HUDEP-2 (cell line): ENCODE results near the gene LRRC36.

Experiments
- DNase-seq, 76 experiments: peaks; one replicate each; lab custom pipeline; 2025; ENCODE audit not compliant: unreplicated experiment in 76 of 76; lab: John Stamatoyannopoulos, UW

The LRRC36 gene

GRCh38 chr16:67326472-67327309, at the start of gene LRRC36, which contains the start of gene KCTD19:
LRRC36 (plus strand) TSS chr16:67326815; CDS start chr16:67326863, 48 bp downstream.
KCTD19 (minus strand) TSS chr16:67326741; CDS start chr16:67326707, 34 bp downstream.
- peak in 23 of 76 experiments; percentile 3 to 34 (median 14) for DNase-seq

DNA sequence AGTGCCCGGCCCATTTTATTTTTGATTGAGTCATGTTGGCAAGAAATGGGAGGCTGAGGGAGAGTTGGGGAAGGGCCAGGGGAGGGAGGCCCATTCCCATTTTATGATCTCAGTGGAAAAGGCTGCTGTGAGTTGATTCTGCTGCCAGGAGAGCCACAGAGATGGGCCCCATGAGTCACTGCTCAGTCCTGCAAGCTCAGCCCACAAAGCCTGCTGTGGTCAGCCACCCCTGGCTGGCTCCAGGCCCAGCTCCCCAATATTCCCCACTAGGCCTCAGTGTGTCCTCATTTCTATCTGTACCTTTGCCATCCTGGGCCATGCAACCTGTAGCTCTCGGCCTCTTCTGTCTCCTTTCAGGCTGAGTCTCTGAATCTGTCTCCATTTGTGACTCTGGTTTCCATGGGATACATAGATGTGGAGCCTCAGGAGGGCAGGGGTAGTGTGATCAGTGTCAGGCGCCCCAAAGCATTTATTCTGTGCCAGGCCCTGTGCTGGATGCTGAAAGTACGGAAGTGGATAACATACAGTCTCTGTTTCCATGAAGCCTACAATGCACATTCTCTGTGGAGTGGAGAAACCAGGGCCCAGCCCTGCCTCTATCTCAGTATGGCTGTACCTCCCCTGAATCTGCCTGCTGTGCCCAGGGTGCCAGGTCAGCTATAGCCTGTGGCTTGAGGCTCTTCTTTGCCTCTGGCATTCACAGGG, 49.2 kb upstream of the LRRC36 start:
- peak in 50 of 76 experiments; percentile 4 to 80 (median 46) for DNase-seq

DNA sequence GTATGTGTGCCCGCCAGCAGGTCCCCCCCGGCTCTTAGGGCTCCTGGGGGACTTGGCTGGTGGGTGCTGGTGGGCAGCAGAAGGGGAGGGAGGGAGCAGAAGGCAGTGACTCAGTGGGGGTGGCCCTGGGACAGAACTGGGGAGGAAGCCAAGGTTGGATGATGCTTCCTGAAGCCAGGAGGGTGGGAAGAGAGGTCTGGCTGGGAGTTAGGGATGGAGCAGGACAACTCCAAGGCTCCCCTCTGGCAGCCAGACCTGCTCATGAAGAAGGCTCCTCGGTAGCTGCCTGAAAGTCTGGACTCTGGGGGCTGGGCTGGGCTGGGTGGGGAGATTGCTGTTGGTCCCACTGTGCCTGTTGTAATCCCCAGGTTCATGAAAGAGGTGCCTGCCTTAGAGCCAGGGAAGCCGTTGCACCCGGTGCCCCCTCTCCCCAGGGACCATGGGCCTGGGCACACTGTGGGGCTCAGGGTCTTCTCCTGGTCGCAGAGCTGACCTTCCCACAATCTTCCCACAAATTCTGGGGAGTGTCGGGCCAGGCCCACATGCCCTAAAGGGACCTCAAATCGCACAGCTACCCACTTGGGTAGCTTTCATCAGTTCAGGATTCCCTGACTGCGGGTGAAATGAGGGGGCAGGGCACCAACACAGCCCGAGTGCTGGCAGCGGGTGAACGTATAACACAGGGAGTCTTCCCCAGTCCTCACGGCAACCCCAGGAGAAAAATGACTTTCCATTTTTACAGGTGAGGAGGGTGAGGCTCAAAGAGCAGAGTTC, 48.4 kb upstream of the LRRC36 start:
- peak in 7 of 76 experiments; percentile 26 to 70 (median 41) for DNase-seq

GRCh38 chr16:67278773-67279295, 47.8 kb upstream of the LRRC36 start:
- peak in 52 of 76 experiments; percentile 2 to 86 (median 53) for DNase-seq

GRCh38 chr16:67279296-67280089, 47.1 kb upstream of the LRRC36 start, which contains the start of gene PLEKHG4:
PLEKHG4 (plus strand) TSS chr16:67279532; CDS start chr16:67280045, 513 bp downstream.
- peak in 72 of 76 experiments; percentile 24 to 86 (median 71) for DNase-seq

DNA sequence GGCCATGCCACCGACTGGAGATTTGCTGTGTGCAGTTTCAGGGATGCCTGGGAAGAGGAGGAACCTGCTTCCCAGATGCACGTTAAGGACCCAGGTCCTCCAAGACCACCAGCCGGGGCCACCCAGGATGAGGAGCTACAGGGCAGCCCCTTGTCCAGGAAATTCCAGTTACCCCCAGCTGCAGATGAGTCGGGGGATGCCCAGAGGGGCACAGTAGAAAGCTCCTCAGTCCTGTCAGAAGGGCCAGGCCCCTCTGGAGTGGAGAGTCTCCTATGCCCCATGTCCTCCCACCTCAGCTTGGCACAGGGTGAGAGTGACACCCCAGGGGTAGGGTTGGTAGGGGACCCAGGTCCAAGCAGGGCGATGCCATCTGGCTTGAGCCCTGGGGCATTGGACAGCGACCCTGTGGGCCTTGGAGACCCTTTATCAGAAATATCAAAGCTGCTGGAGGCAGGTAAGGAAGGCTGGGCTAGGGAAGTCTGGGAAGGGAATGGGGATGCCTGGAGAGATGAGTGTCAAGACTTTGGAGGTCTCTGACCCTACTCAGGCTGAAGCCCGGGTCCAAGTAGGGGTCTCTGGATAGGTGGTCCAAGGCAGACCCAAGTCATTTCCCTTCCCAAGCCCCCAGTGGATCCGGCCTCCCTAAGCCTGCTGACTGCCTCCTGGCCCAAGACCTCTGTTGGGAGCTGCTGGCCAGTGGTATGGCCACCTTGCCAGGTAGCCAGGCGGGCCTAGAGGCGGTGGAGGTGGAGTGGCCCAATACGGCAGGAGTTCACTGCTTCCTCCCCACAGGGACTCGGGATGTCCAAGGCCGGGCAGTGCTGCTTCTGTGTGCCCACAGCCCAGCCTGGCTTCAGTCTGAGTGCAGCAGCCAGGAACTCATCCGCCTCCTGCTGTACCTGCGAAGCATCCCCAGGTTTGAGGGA, 46.3 kb upstream of the LRRC36 start:
- no peak for DNase-seq

DNA sequence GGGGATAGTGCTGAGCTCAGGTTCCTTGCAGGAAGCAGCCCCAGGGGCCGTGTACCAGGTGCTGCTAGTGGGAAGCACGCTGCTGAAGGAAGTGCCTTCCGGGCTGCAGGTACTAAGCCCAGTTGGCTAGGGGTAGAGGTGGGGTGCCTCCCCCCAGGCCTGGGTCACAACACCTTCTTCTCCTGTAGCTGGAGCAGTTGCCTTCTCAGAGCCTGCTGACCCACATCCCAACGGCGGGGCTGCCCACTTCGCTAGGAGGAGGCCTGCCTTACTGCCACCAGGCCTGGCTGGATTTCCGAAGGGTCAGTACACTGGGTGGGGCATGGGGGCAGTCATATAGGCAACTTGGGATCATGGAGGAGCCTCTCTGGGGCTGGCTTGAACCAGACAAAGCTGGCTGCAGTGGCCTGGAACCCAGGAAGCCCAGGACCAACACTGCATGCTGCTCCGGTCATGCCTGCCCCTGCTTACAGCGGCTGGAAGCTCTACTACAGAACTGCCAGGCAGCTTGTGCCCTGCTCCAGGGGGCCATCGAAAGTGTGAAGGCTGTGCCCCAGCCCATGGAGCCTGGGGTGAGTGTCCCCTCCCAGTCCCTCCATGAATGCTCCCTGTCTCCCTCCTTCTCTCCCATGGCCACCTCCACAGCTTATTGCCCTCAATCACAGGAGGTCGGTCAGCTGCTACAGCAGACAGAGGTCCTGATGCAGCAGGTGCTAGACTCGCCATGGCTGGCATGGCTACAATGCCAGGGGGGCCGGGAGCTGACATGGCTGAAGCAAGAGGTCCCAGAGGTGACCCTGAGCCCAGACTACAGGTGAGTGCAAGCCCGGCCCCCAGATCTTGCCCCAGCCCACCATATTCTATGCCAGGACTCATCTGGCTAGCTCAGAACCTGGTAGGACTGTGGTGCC, 44.8 kb upstream of the LRRC36 start:
- DNase-seq, result no peak

- DNase-seq, result no peak
Measured at GRCh38 chr16:67282447-67282805, 44.2 kb upstream of the LRRC36 start.

- DNase-seq, result no peak
Measured at GRCh38 chr16:67283039-67283825, 43.4 kb upstream of the LRRC36 start.

DNA sequence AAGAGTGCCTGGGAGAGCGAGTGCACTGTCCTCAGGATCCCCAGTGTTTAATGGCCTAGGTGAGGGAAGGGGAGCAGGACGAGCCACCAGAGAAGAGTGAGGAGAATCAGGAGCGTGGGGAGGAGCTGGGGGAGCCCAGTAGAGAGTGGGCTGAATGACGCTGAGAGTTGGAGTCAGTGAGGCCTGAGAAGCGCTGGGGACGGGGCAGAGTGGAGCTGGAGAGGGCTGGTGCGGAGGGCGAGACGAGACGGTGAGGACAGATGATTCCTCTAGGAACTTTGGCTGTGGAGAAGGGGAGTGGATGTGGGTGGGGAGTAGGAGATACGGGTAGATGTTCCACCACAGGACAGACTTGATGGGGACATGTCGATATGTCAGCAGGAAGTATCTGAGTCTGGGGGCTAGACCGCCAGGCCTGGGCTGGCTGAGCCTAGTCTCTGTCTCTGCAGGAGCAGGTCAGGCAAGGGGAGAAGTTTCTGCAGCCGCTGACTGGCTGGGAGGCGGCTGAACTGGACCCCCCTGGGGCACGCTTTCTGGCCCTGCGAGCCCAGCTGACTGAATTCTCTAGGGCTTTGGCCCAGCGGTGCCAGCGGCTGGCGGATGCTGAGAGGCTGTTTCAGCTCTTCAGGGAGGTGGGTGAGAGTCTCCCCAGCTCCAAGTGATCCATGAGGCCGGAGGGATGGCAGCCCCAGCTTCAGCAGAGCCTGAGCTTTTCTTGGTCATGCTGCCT, 42.6 kb upstream of the LRRC36 start:
- no peak for DNase-seq

- peak in 20 of 76 experiments; percentile 4 to 37 (median 18) for DNase-seq
Measured at GRCh38 chr16:67284699-67285646, 41.6 kb upstream of the LRRC36 start.

DNA sequence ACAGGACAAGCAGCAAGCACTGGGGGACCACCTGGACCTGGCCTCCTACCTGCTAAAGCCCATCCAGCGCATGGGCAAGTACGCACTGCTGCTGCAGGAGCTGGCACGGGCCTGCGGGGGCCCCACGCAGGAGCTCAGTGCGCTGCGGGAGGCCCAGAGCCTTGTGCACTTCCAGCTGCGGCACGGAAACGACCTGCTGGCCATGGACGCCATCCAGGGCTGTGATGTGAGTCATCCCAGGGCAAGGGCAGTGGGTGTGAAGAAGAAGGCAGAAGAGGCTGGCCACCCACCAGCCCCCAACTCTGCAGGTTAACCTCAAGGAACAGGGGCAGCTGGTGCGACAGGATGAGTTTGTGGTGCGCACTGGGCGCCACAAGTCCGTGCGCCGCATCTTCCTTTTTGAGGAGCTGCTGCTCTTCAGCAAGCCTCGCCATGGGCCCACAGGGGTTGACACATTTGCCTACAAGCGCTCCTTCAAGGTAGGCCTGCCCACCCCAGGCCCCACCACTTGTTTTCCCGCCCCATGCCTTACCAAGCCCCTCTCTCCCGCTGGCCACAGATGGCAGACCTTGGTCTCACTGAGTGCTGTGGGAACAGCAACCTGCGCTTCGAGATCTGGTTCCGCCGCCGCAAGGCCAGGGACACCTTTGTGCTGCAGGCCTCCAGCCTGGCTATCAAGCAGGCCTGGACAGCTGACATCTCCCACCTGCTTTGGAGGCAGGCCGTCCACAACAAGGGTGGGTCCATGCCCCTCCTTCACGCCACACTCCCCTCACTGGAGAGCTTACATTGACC, 40.0 kb upstream of the LRRC36 start:
- DNase-seq, result no peak

- no peak for DNase-seq
Measured at GRCh38 chr16:67287960-67288359, 38.7 kb upstream of the LRRC36 start.

DNA sequence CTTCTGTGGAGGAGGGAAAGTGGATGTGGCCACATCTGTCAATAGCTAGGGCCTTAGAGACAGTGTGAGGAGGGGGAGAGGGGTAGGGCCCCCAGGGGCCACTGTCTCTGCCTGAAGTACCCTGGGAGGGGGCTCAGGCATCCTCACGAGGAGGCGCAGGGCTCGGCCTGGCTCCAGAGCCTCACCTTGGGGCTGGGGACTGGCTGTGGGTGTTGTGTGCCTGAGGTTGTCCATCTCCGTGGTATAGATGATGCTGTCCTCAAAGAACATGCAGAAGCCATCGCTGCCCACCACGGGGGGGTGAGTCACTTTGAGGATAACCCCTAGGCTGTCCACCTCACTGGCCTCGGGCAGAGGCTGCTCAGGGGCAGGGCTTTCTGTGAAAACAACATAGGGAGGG, 35.2 kb upstream of the LRRC36 start:
- no peak for DNase-seq
